Prostate gland (tissue), 2 donors: Measurements from ENCODE around the gene TMEM126A. TPM values are rescaled to one million over a fixed set of nuclear protein-coding genes. Genes with fewer than 3 reads are reported as not detected.
"Not testable (repeated sequence)": the region's sequence is repeated elsewhere in the genome, so short reads cannot be mapped to it uniquely, and the experiment has no call there.

Source experiments
- DNase-seq: peaks from one replicate; pipeline ENCODE4 v3.0.0-alpha.2; 2019; ENCODE audit warnings: low spot score
- H3K27ac ChIP-seq, 2 donors: fragments of 200-600 bp; sonication (generic); 2 replicates each; pipeline ENCODE4 v1.5.1; 2017 to 2019
- H3K27me3 ChIP-seq: fragments of 200-600 bp; sonication (generic); replicated peaks from 2 replicates; pipeline ENCODE4 v1.5.1; 2019; ENCODE audit not compliant: insufficient read depth
- H3K36me3 ChIP-seq, 2 donors: fragments of 200-600 bp; sonication (generic); 1 replicate in 1 of 2; 2 replicates in 1 of 2; pipeline versions ENCODE4 v1.5.1 to v1.8.1; 2017 to 2019
- H3K4me1 ChIP-seq: fragments of 200-600 bp; sonication (generic); replicated peaks from 2 replicates; pipeline ENCODE4 v1.5.1; 2019
- H3K4me3 ChIP-seq, 2 donors: fragments of 200-600 bp; sonication (generic); 2 replicates each; pipeline ENCODE4 v1.5.1; 2017 to 2019
- H3K9me3 ChIP-seq: fragments of 200-600 bp; sonication (generic); 2 replicates; pipeline ENCODE4 v1.5.1; 2017
- CTCF ChIP-seq, 4 experiments: fragments of 200-600 bp in 2 of 4; fragments of 450-650 bp in 2 of 4; sonication (generic) in 2 of 4; IDR thresholded peaks; 1 replicate in 3 of 4; 2 replicates in 1 of 4; pipeline ENCODE4 v1.5.1; 2016 to 2019; ENCODE audit warnings: antibody characterized with exemption in 4 of 4, mild to moderate bottlenecking in 2 of 4, moderate library complexity in 2 of 4
- POLR2A ChIP-seq: fragments of 450-650 bp; IDR thresholded peaks from one replicate; pipeline ENCODE4 v1.6.1; 2016; ENCODE audit warnings: antibody characterized with exemption, mild to moderate bottlenecking
- POLR2AphosphoS5 ChIP-seq: sonication (generic); formaldehyde crosslinking; IDR thresholded peaks from one replicate; pipeline ENCODE4 v1.6.1; 2017; ENCODE audit warnings: antibody characterized with exemption
- WGBS: methylation state at CpG from one replicate; pipeline ENCODE4 v1.1.5; 2018; 5-methylcytosine and 5-hydroxymethylcytosine counted together
- intact Hi-C: fragments of 100-400 bp; cut with DNase I; formaldehyde crosslinking; loops from one replicate; pipeline ENCODE4 v1.14.2; 2022
- total RNA-seq, 2 donors: library from RNA; depleted of rRNA; stranded (reverse); fragments of >200 nt; gene quantifications; one replicate each; pipeline ENCODE4 v1.1.0, GENCODE V29; 2016

TMEM126A gene
- total RNA-seq, 2 donors from 2014 or later: 13.6 to 24.4 TPM

GRCh38 chr11:85664615-85665481 is 17.1 kb downstream of the TMEM126A start, which contains the start of gene CREBZF:
CREBZF (minus strand) TSS chr11:85665129; CDS start chr11:85664875, 254 bp downstream.
- H3K36me3 ChIP-seq: no peaks in the 10 kb centered on the region
- intact Hi-C loops: loop anchor here (2.0 kb wide), 1 partner anchor 36 kb away; the partner anchor contains the start of gene TMEM126B
- peaks cover 2% of the 10 kb centered on the region for H3K4me1 ChIP-seq
- no peaks in the 10 kb centered on the region for H3K27me3 ChIP-seq
- peak within 1 kb of the TSS; percentile 78 to 93 for H3K4me3 ChIP-seq
- TF ChIP-seq CTCF (IDR thresholded peaks at IDR 0.05): peak in 1 of 4 experiments; percentile 3
- peak; percentile 96 for TF ChIP-seq POLR2AphosphoS5
- peak; percentile 98 for TF ChIP-seq POLR2A
- H3K9me3 ChIP-seq: no peaks in the 10 kb centered on the region
- peak within 1 kb of the TSS; percentile 95 to 98 for H3K27ac ChIP-seq
- peak; percentile 92 for DNase-seq
- under 1% methylated on average over 67 of the region's 67 CpGs for whole genome bisulfite sequencing

GRCh38 chr11:85665733-85666132 is 18.0 kb downstream of the TMEM126A start:
- peak overlapping the region in 1 of 2 donors; percentile 93 for H3K4me3 ChIP-seq
- H3K9me3 ChIP-seq: no peaks in the 10 kb centered on the region
- no peaks in the 10 kb centered on the region for H3K27me3 ChIP-seq
- DNase-seq: no peak
- intact Hi-C loops: loop anchor here (2.0 kb wide), 1 partner anchor 37 kb away; the partner anchor contains the start of gene TMEM126B
- H3K36me3 ChIP-seq: no peaks in the 10 kb centered on the region
- H3K4me1 ChIP-seq: peaks cover 2% of the 10 kb centered on the region
- peak overlapping the region; percentile 95 to 98 for H3K27ac ChIP-seq
- TF ChIP-seq CTCF (IDR thresholded peaks at IDR 0.05) (no peak), POLR2AphosphoS5 (no peak)
- WGBS: 73% methylated on average over 5 of the region's 5 CpGs

DNA sequence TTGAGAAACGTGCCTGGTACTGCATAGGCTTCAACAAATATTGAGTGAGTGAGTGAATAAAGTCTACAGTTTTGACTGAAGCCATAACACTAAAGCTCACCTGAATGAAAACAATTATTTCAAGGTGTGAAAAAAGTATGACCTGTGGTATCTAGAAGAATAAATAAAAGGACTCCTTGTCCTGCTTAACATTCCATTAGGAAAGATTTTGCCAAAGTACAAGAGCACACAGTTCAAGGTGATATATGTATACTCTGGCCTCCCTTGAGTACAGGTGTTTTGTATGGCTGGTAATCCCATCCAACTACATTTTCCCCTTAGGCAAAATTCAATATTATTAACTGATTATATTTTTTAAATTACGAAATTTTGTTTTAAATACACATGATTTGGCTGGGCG is 18.9 kb downstream of the TMEM126A start:
- H3K27me3 ChIP-seq: no peaks in the 10 kb centered on the region
- intact Hi-C loops: no loop called here
- no peak overlapping the region for H3K4me3 ChIP-seq
- no peak overlapping the region for H3K27ac ChIP-seq
- TF ChIP-seq CTCF (IDR thresholded peaks at IDR 0.05) (no peak), POLR2A (no peak), POLR2AphosphoS5 (no peak)
- 86% methylated on average over 3 of the region's 3 CpGs for WGBS
- H3K36me3 ChIP-seq: no peaks in the 10 kb centered on the region
- H3K4me1 ChIP-seq: peaks cover 2% of the 10 kb centered on the region
- no peak for DNase-seq
- no peaks in the 10 kb centered on the region for H3K9me3 ChIP-seq

- Histone ChIP-seq H3K27me3 (no peaks in the 10 kb centered on the region), H3K36me3 (no peaks in the 10 kb centered on the region), H3K9me3 (no peaks in the 10 kb centered on the region), H3K4me3 (no peak overlapping the region), H3K4me1 (no peaks in the 10 kb centered on the region), H3K27ac (no peak overlapping the region)
- whole genome bisulfite sequencing: 97% methylated on average over 1 of the region's 1 CpG
- intact Hi-C loops: no loop called here
- TF ChIP-seq CTCF (IDR thresholded peaks at IDR 0.05) (no peak), POLR2AphosphoS5 (no peak), POLR2A (no peak)
- no peak for DNase-seq
These were observed 20.4 kb downstream of the TMEM126A start for GRCh38 chr11:85668157-85668556.

- H3K9me3 ChIP-seq, H3K4me1 ChIP-seq, H3K27ac ChIP-seq, H3K4me3 ChIP-seq, DNase-seq, intact Hi-C loops, H3K27me3 ChIP-seq, H3K36me3 ChIP-seq: not testable (repeated sequence)
These were observed 23.3 kb downstream of the TMEM126A start for GRCh38 chr11:85670949-85671663.
